IMR-90 (cell line): ENCODE measurements around the gene OGFOD3. TPM values are rescaled to one million over a fixed set of nuclear protein-coding genes. Genes with fewer than 3 reads are reported as not detected.

Experiments used
- ATAC-seq: fragments of 200-7000 bp; cut with Tn5 transposase; 2 replicates; pipeline ENCODE4 v1.9.1; 2020; ENCODE audit warnings: low read depth, mild to moderate bottlenecking, moderate library complexity
- BruUV-seq: library from RNA; stranded (reverse); fragments of 400-500 nt; replicated peaks from 2 replicates; lab custom pipeline; 2021; lab: Mats Ljungman, UMichigan
- CTCF ChIA-PET: fragments of 300-600 bp; formaldehyde crosslinking; extraction: SDS; loops from one replicate; lab custom pipeline; 2021; ENCODE audit warnings: antibody characterized with exemption; lab: Yijun Ruan, JAX
- POLR2A ChIA-PET: fragments of 300-600 bp; sonication (Branson Sonifier 250); formaldehyde crosslinking; loops from one replicate; lab custom pipeline; 2022; ENCODE audit warnings: antibody characterized with exemption; ENCODE audit not compliant: unreplicated experiment; lab: Charles Lee
- DNase-seq: peaks from one replicate; pipeline ENCODE4 v3.0.0; 2013
- H2AFZ ChIP-seq: replicated peaks from 2 replicates; pipeline ENCODE3; 2013; ENCODE audit warnings: low read length, mild to moderate bottlenecking; ENCODE audit not compliant: poor library complexity
- H2AK5ac ChIP-seq: 2 replicates; pipeline ENCODE4 v1.6.1; 2013; ENCODE audit warnings: low read depth, low read length, inconsistent platforms
- H2AK9ac ChIP-seq: replicated peaks from 2 replicates; pipeline ENCODE3; 2013; ENCODE audit warnings: mild to moderate bottlenecking, low read depth, low read length, moderate library complexity; ENCODE audit not compliant: poor library complexity
- H2BK120ac ChIP-seq: 2 replicates; pipeline ENCODE4 v1.6.1; 2013; ENCODE audit warnings: low read depth, low read length, inconsistent platforms
- H2BK15ac ChIP-seq: 3 replicates; pipeline ENCODE4 v1.6.1; 2013; ENCODE audit warnings: low read depth, low read length, inconsistent platforms
- H2BK20ac ChIP-seq: 2 replicates; pipeline ENCODE4 v1.6.1; 2013; ENCODE audit warnings: low read depth, mild to moderate bottlenecking, inconsistent platforms, low read length, moderate library complexity
- H2BK5ac ChIP-seq: 2 replicates; pipeline ENCODE4 v1.6.1; 2013; ENCODE audit warnings: mild to moderate bottlenecking, low read depth, low read length, inconsistent platforms; ENCODE audit not compliant: poor library complexity, severe bottlenecking
- H3K14ac ChIP-seq: replicated peaks from 2 replicates; pipeline ENCODE4 v1.6.1; 2013; ENCODE audit warnings: low read depth, low read length, inconsistent platforms
- H3K18ac ChIP-seq: 2 replicates; pipeline ENCODE4 v1.6.1; 2013; ENCODE audit warnings: low read depth, low read length, control low read depth
- H3K23ac ChIP-seq: 2 replicates; pipeline ENCODE4 v1.6.1; 2013; ENCODE audit warnings: low read depth, low read length, inconsistent platforms
- H3K27ac ChIP-seq: 2 replicates; pipeline ENCODE4 v1.5.1; 2013; ENCODE audit warnings: mild to moderate bottlenecking, control low read depth, low read length; ENCODE audit not compliant: insufficient read depth
- H3K27me3 ChIP-seq: 2 replicates; pipeline ENCODE4 v1.6.1; 2013; ENCODE audit warnings: low read length; ENCODE audit not compliant: control insufficient read depth, insufficient read depth
- H3K36me3 ChIP-seq: 2 replicates; pipeline ENCODE4 v1.6.1; 2013; ENCODE audit warnings: low read length, mixed read lengths; ENCODE audit not compliant: control insufficient read depth, insufficient read depth
- H3K4ac ChIP-seq: 2 replicates; pipeline ENCODE4 v1.6.1; 2013; ENCODE audit warnings: low read depth, low read length, inconsistent platforms
- H3K4me1 ChIP-seq: 2 replicates; pipeline ENCODE4 v1.6.1; 2013; ENCODE audit warnings: low read length, mixed read lengths; ENCODE audit not compliant: control insufficient read depth, insufficient read depth
- H3K4me2 ChIP-seq: 2 replicates; pipeline ENCODE4 v1.6.1; 2013; ENCODE audit warnings: low read depth, mild to moderate bottlenecking, control low read depth, low read length, moderate library complexity
- H3K4me3 ChIP-seq: 2 replicates; pipeline ENCODE4 v1.5.1; 2013; ENCODE audit warnings: low read depth, mild to moderate bottlenecking, control low read depth, low read length, moderate library complexity; ENCODE audit not compliant: insufficient read depth
- H3K56ac ChIP-seq: 2 replicates; pipeline ENCODE4 v1.6.1; 2013; ENCODE audit warnings: low read length, inconsistent platforms; ENCODE audit not compliant: insufficient read depth; ENCODE audit errors: extremely low read depth
- H3K79me1 ChIP-seq, 2 experiments: 2 replicates each; pipeline ENCODE4 v1.6.1; 2013; ENCODE audit warnings: low read length in 2 of 2, inconsistent platforms in 1 of 2, low read depth in 1 of 2
- H3K9ac ChIP-seq: 2 replicates; pipeline ENCODE4 v1.6.1; 2013; ENCODE audit warnings: low read depth, low read length, control low read depth
- H3K9me1 ChIP-seq: 2 replicates; pipeline ENCODE4 v1.6.1; 2013; ENCODE audit warnings: low read length, inconsistent platforms; ENCODE audit not compliant: insufficient read depth
- H3K9me3 ChIP-seq: 2 replicates; pipeline ENCODE4 v1.6.1; 2013; ENCODE audit warnings: low read length; ENCODE audit not compliant: control insufficient read depth, insufficient read depth
- H4K20me1 ChIP-seq: 2 replicates; pipeline ENCODE4 v1.6.1; 2013; ENCODE audit warnings: low read length, inconsistent platforms; ENCODE audit not compliant: insufficient read depth
- H4K5ac ChIP-seq: 2 replicates; pipeline ENCODE4 v1.6.1; 2013; ENCODE audit warnings: mild to moderate bottlenecking, low read depth, low read length, control low read depth
- H4K8ac ChIP-seq, 2 experiments: 2 replicates each; pipeline ENCODE4 v1.6.1; 2013; ENCODE audit warnings: low read depth in 2 of 2, low read length in 2 of 2, control low read depth in 1 of 2, inconsistent platforms in 1 of 2
- H4K91ac ChIP-seq: 2 replicates; pipeline ENCODE4 v1.6.1; 2013; ENCODE audit warnings: low read depth, low read length, inconsistent platforms; ENCODE audit not compliant: insufficient read depth
- BHLHE40 ChIP-seq: fragments of 150-350 bp; IDR thresholded peaks from 2 replicates; pipeline ENCODE4 v1.6.1; 2016; ENCODE audit warnings: mild to moderate bottlenecking, low read depth, low read length
- CEBPB ChIP-seq: IDR thresholded peaks from 2 replicates; pipeline ENCODE4 v1.6.1; 2012; ENCODE audit warnings: low read depth, low read length, improper control_type of control experiment
- CHD1 ChIP-seq: IDR thresholded peaks from 2 replicates; pipeline ENCODE4 v1.6.1; 2012; ENCODE audit warnings: low read depth, low read length, improper control_type of control experiment
- FOS ChIP-seq: fragments of 150-350 bp; IDR thresholded peaks from 2 replicates; pipeline ENCODE4 v1.6.1; 2016; ENCODE audit warnings: low read depth, low read length
- MAZ ChIP-seq: IDR thresholded peaks from 2 replicates; pipeline ENCODE4 v1.6.1; 2012; ENCODE audit warnings: low read depth, mild to moderate bottlenecking, low read length, improper control_type of control experiment, moderate library complexity, borderline replicate concordance
- NFE2L2 ChIP-seq: fragments of 150-350 bp; IDR thresholded peaks from 2 replicates; pipeline ENCODE4 v1.6.1; 2016; ENCODE audit warnings: low read depth, mild to moderate bottlenecking, low read length
- POLR2A ChIP-seq: IDR thresholded peaks from 2 replicates; pipeline ENCODE4 v1.6.1; 2012; ENCODE audit warnings: mild to moderate bottlenecking, low read depth, low read length
- RAD21 ChIP-seq: IDR thresholded peaks from 2 replicates; pipeline ENCODE4 v1.6.1; 2012; ENCODE audit warnings: low read length, improper control_type of control experiment
- RCOR1 ChIP-seq: IDR thresholded peaks from 2 replicates; pipeline ENCODE4 v1.6.1; 2012; ENCODE audit warnings: mild to moderate bottlenecking, low read length, improper control_type of control experiment; ENCODE audit not compliant: insufficient replicate concordance
- RFX5 ChIP-seq: IDR thresholded peaks from 2 replicates; pipeline ENCODE4 v1.8.0; 2012; ENCODE audit warnings: low read depth, mild to moderate bottlenecking, low read length, moderate library complexity
- SMC3 ChIP-seq: fragments of 150-350 bp; IDR thresholded peaks from 2 replicates; pipeline ENCODE4 v1.6.1; 2016; ENCODE audit warnings: low read depth, mild to moderate bottlenecking, antibody characterized with exemption, low read length, moderate library complexity
- WGBS, 2 experiments: methylation state at CpG; one replicate each; pipeline versions ENCODE4 v1.1.5 to v1.1.7; 2013; ENCODE audit warnings: missing lambda C conversion rate in 2 of 2; ENCODE audit not compliant: insufficient read length in 1 of 2; ENCODE audit errors: extremely low coverage in 2 of 2; 5-methylcytosine and 5-hydroxymethylcytosine counted together
- dilution Hi-C: fragments of 300-500 bp; cut with HindIII; formaldehyde crosslinking; loops from one replicate; pipeline ENCODE4 v1.14.3; 2018; ENCODE audit warnings: low sequenced_read_pairs; ENCODE audit not compliant: unreplicated experiment
- in situ Hi-C: fragments of 300-500 bp; cut with MboI; formaldehyde crosslinking; loops from 3 replicates; pipeline ENCODE4 v1.14.3; 2019; ENCODE audit warnings: low sequenced_read_pairs, inconsistent platforms, mixed read lengths
- intact Hi-C: fragments of 100-400 bp; cut with micrococcal nuclease; formaldehyde crosslinking; loops from 2 replicates; pipeline ENCODE4 v1.10.0; 2022
- polyA plus RNA-seq, 3 experiments: library from polyadenylated mRNA; depleted of rRNA; stranded (reverse); fragments of >200 nt; gene quantifications; 2 replicates each; pipeline ENCODE4 v1.2.3, GENCODE V29; 2012; ENCODE audit warnings: low replicate concordance in 1 of 3
- total RNA-seq: library from RNA; depleted of rRNA; stranded (reverse); fragments of >200 nt; gene quantifications from 2 replicates; pipeline ENCODE4 v1.2.3, GENCODE V29; 2012
- TF ChIP-seq, protein P1 (sequence below): fragments of 150-350 bp; IDR thresholded peaks from 2 replicates; pipeline ENCODE4 v1.6.1; 2017; ENCODE audit warnings: mild to moderate bottlenecking, antibody characterized with exemption, low read length, low read depth
- TF ChIP-seq, protein P2 (sequence below): conservative IDR thresholded peaks from 2 replicates; pipeline ENCODE4 v1.5.1; 2012; ENCODE audit warnings: mild to moderate bottlenecking, low read depth, low read length, improper control_type of control experiment
- TF ChIP-seq, protein P3 (sequence below): fragments of 150-350 bp; IDR thresholded peaks from 2 replicates; pipeline ENCODE4 v1.6.1; 2016; ENCODE audit warnings: low read depth, mild to moderate bottlenecking, low read length, moderate library complexity, borderline replicate concordance

OGFOD3 gene
- total and polyA plus RNA-seq, 2 of the 4 experiments (the other 2 are of a cell fraction) = 25.3 to 33.4 TPM

DNA sequence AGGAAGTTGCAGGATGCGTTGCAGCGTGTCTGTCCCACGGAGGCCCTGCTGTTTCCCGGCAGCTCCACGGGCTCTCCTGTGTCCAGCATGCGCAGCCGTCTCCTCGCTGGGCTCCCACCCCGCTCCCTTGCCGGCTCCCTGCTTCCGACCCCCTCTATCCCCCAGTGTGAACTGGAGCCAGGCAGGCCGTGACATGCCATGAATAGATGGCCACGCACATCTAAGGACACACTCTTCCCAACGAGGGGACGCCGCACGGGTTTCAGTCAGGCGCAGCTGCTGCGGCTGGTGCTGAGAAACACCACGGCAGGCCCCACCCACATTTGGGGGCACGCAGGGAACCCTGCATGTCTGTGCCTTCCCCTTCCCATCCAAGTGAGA, 9.5 kb downstream of the OGFOD3 start:
- Histone ChIP-seq H2AK5ac (no peak overlapping the region), H3K9ac (no peak overlapping the region), H3K27me3 (no peaks in the 10 kb centered on the region), H3K4me1 (no peaks in the 10 kb centered on the region), H3K14ac (no peak overlapping the region), H3K79me1 (peaks cover 0 to 10% of the 10 kb centered on the region in 2 experiments; a peak in 2 of 4 replicates), H2BK5ac (no peak overlapping the region), H3K23ac (no peak overlapping the region), H3K9me1 (no peaks in the 10 kb centered on the region), H2BK15ac (no peak overlapping the region), H4K91ac (no peak overlapping the region), H3K4me2 (no peak overlapping the region), H3K4me3 (no peak overlapping the region), H2BK20ac (no peak overlapping the region), H3K36me3 (peaks cover under 1% of the 10 kb centered on the region; the same call in 1 of the 2 replicates), H2AK9ac (no peak overlapping the region), H3K18ac (no peak overlapping the region), H3K9me3 (no peaks in the 10 kb centered on the region), H4K20me1 (peaks cover 2% of the 10 kb centered on the region), H3K27ac (no peak overlapping the region), H3K56ac (no peak overlapping the region), H4K8ac (no peak overlapping the region), H3K4ac (no peak overlapping the region), H2AFZ (no peak overlapping the region), H2BK120ac (no peak overlapping the region), H4K5ac (no peak overlapping the region)
- intact Hi-C loops = no loop called here
- dilution Hi-C loops = no loop called here
- POLR2A ChIA-PET = no interaction called here
- in situ Hi-C loops = loop anchor here (5.0 kb wide), 1 partner anchor 57 kb away; no protein-coding TSS in a partner anchor
- no TSS peak for BruUV-seq
- CTCF ChIA-PET = no interaction called here
- TF ChIP-seq RFX5 = no peak
- TF ChIP-seq, protein P1, sequence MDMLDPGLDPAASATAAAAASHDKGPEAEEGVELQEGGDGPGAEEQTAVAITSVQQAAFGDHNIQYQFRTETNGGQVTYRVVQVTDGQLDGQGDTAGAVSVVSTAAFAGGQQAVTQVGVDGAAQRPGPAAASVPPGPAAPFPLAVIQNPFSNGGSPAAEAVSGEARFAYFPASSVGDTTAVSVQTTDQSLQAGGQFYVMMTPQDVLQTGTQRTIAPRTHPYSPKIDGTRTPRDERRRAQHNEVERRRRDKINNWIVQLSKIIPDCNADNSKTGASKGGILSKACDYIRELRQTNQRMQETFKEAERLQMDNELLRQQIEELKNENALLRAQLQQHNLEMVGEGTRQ = no peak
- TF ChIP-seq NFE2L2 = no peak
- no peak for TF ChIP-seq RAD21
- TF ChIP-seq MAZ = no peak
- TF ChIP-seq POLR2A = no peak
- TF ChIP-seq, protein P2, sequence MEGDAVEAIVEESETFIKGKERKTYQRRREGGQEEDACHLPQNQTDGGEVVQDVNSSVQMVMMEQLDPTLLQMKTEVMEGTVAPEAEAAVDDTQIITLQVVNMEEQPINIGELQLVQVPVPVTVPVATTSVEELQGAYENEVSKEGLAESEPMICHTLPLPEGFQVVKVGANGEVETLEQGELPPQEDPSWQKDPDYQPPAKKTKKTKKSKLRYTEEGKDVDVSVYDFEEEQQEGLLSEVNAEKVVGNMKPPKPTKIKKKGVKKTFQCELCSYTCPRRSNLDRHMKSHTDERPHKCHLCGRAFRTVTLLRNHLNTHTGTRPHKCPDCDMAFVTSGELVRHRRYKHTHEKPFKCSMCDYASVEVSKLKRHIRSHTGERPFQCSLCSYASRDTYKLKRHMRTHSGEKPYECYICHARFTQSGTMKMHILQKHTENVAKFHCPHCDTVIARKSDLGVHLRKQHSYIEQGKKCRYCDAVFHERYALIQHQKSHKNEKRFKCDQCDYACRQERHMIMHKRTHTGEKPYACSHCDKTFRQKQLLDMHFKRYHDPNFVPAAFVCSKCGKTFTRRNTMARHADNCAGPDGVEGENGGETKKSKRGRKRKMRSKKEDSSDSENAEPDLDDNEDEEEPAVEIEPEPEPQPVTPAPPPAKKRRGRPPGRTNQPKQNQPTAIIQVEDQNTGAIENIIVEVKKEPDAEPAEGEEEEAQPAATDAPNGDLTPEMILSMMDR = no peak
- TF ChIP-seq SMC3 = no peak
- TF ChIP-seq FOS = no peak
- TF ChIP-seq CEBPB = no peak
- no peak for TF ChIP-seq BHLHE40
- TF ChIP-seq CHD1 = no peak
- TF ChIP-seq, protein P3, sequence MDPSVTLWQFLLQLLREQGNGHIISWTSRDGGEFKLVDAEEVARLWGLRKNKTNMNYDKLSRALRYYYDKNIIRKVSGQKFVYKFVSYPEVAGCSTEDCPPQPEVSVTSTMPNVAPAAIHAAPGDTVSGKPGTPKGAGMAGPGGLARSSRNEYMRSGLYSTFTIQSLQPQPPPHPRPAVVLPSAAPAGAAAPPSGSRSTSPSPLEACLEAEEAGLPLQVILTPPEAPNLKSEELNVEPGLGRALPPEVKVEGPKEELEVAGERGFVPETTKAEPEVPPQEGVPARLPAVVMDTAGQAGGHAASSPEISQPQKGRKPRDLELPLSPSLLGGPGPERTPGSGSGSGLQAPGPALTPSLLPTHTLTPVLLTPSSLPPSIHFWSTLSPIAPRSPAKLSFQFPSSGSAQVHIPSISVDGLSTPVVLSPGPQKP = no peak
- no peak for TF ChIP-seq RCOR1
- no peak for DNase-seq
- ATAC-seq = no peak
- 100% methylated on average over 2 of the region's 21 CpGs; no CpG with 5 or more reads in 1 of the 2 experiments for WGBS, 2 experiments
